Heart left ventricle (tissue), 16 donors: ENCODE measurements around the gene CCR8. TPM values are rescaled to one million over a fixed set of nuclear protein-coding genes. Genes with fewer than 3 reads are reported as not detected.

ENCODE experiments used
- ATAC-seq, 4 donors: fragments of 200-7000 bp; cut with Tn5 transposase; one replicate each; pipeline ENCODE4 v1.9.1; 2020 to 2022; ENCODE audit warnings: moderate library complexity in 4 of 4, mild to moderate bottlenecking in 3 of 4, moderate number of reproducible peaks in 1 of 4
- DNase-seq, 5 donors: peaks; one replicate each; pipeline ENCODE4 v3.0.0-alpha.2; 2020
- H3K27ac ChIP-seq, 12 donors: fragments of 200-600 bp; sonication (generic) in 4 of 12; one replicate each; pipeline versions ENCODE4 v1.5.0 to v1.8.0; 2016 to 2022; ENCODE audit warnings: mild to moderate bottlenecking in 2 of 12
- H3K27me3 ChIP-seq, 9 donors: fragments of 200-600 bp; sonication (generic) in 2 of 9; one replicate each; pipeline versions ENCODE4 v1.5.1 to v1.8.0; 2016 to 2022; ENCODE audit warnings: mild to moderate bottlenecking in 3 of 9
- H3K36me3 ChIP-seq, 9 donors: fragments of 200-600 bp; sonication (generic) in 2 of 9; one replicate each; pipeline versions ENCODE4 v1.5.0 to v1.8.0; 2018 to 2022; ENCODE audit warnings: mild to moderate bottlenecking in 2 of 9
- H3K4me1 ChIP-seq, 12 donors: fragments of 200-600 bp; sonication (generic) in 4 of 12; one replicate each; pipeline versions ENCODE4 v1.5.0 to v1.8.0; 2016 to 2022; ENCODE audit warnings: mild to moderate bottlenecking in 3 of 12
- H3K4me3 ChIP-seq, 12 donors: fragments of 200-600 bp; sonication (generic) in 4 of 12; one replicate each; pipeline versions ENCODE4 v1.5.0 to v1.8.0; 2017 to 2022; ENCODE audit warnings: mild to moderate bottlenecking in 9 of 12, moderate library complexity in 4 of 12
- H3K9me3 ChIP-seq, 12 donors: fragments of 200-600 bp; sonication (generic) in 4 of 12; one replicate each; pipeline versions ENCODE4 v1.5.0 to v1.8.0; 2016 to 2022; ENCODE audit warnings: mild to moderate bottlenecking in 1 of 12
- CTCF ChIP-seq, 12 donors: fragments of 200-600 bp; sonication (generic) in 4 of 12; IDR thresholded peaks; one replicate each; pipeline versions ENCODE4 v1.5.0 to v1.8.0; 2018 to 2022; ENCODE audit warnings: antibody characterized with exemption in 12 of 12, mild to moderate bottlenecking in 5 of 12
- POLR2A ChIP-seq, 2 donors: fragments of 450-650 bp; IDR thresholded peaks; one replicate each; pipeline ENCODE4 v1.6.1; 2017; ENCODE audit warnings: antibody characterized with exemption in 2 of 2, mild to moderate bottlenecking in 2 of 2, moderate library complexity in 2 of 2
- WGBS, 4 donors: extraction: QIAGEN DNeasy Blood & Tissue Kit in 2 of 4; methylation state at CpG; one replicate each; pipeline versions ENCODE4 v1.1.5 to v1.1.7; 2013 to 2018; 5-methylcytosine and 5-hydroxymethylcytosine counted together
- intact Hi-C, 10 donors: fragments of 100-400 bp; cut with DNase I; formaldehyde crosslinking; loops; one replicate each; pipeline versions ENCODE4 v1.11.1 to v1.14.2; 2022
- polyA plus RNA-seq, 2 donors: library from polyadenylated mRNA; stranded (reverse); fragments of 200-250 nt; gene quantifications; one replicate each; pipeline ENCODE4 v1.2.3, GENCODE V29; 2013
- total RNA-seq, 9 donors: library from RNA; depleted of rRNA in 2 of 9; stranded (reverse); fragments of >200 nt in 2 of 9; fragmentation: NEBNext Ultra II Directional in 3 of 9; extraction: Animal tissue kit (Norgen Biotek cat#: 25700) in 3 of 9; gene quantifications; one replicate each; pipeline versions ENCODE4 v1.1.0 to v1.2.4, GENCODE V29; 2016 to 2023
- donor health status: ischemic (EF 13 %, LVEDD 7.1; RV severe dilation, severe dysfunction).
- donor health status: healthy with polysubstance abuse.
- donor health status: DM: no; HTN: yes; CAD: no.
- donor health status: DM: no; HTN: no; CAD: no.
- donor health status: ischemic (EF 25% LVEDD 6.9; RV normal size, moderate dysfunction).
- donor health status: ischemic (EF 25% LVEDD 5.7; RV mildly dilated, moderate dysfunction).
- donor health status: healthy.
- donor health status: DM: yes; HTN: yes; CAD: no.
- donor health status: ischemic (EF 35%, LVEDD 5.7; RV mildly dilated, moderate dysfunction).
- donor health status: nonischemic (EF 11% LVEDD 7.7; RV severe dilation, severe dysfunction).
- donor health status: DM: yes; HTN: yes; CAD: no.
- donor health status: PGD.
- donor health status: ischemic (EF 29% LVEDD 5.4; RV normal size, mild dysfunction).
- donor health status: nonischemic (EF 23%, LVEDD 6.1; RV moderate dilation, normal function).

Gene CCR8
- total and polyA plus RNA-seq, 11 donors = 0.29 TPM; not detected in 10

DNA sequence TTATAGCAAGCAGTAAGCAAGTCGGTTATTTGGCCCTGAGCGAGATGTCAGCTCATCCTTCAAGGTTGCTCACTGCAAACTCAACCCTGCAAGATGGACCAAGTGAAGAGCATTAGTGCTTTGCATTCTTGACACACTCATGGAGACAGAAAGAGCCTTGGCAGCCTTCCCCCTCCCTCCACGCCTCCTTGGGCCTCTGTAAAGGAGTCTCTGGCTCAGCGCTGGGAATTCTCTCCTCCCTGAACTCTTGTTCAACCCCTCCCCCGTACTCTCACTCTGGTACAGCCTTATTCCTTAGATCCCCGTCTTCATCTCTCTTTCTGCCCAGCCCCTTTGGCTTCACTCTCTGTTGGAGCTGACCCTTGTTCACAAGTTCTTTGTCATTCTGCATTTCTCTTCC, 47.5 kb upstream of the CCR8 start:
- intact Hi-C loops = no loop called here
- Histone ChIP-seq H3K9me3 (no peaks in the 10 kb centered on the region), H3K27ac (no peak overlapping the region), H3K27me3 (no peaks in the 10 kb centered on the region), H3K36me3 (no peaks in the 10 kb centered on the region), H3K4me1 (peaks cover 0 to 37% (median 6%) of the 10 kb centered on the region in 12 donors), H3K4me3 (no peak overlapping the region)
- DNase-seq = no peak
- 82 to 90% (median 83%) methylated on average over 6 of the region's 6 CpGs for WGBS, 4 donors
- no peak for ATAC-seq
- no peak for TF ChIP-seq POLR2A (IDR thresholded peaks at IDR 0.05)
- no peak for TF ChIP-seq CTCF (IDR thresholded peaks at IDR 0.05)

DNA sequence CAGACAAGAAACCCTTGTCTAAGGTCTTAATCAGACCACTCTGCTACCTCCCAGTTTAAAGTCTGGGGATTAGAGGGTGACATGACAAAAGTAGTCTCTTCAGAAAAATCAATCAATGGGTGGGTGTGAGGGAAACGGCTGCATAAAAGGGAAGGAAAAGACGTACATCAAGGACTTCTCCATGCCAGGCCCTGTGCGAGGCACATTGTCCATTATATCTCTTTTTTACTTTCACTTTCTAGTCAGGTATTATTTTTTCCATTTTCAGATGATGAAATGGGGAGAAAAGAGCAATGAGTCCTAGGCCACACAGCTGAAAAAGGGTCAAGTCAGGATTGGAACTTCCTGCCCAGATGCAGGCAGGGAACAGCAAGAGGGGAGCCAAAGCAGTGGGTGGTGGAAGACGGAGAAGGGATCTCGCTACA, 45.0 kb upstream of the CCR8 start:
- Histone ChIP-seq H3K9me3 (no peaks in the 10 kb centered on the region), H3K4me1 (peaks cover 0 to 39% (median 6%) of the 10 kb centered on the region in 12 donors), H3K36me3 (no peaks in the 10 kb centered on the region), H3K27ac (no peak overlapping the region), H3K27me3 (no peaks in the 10 kb centered on the region), H3K4me3 (no peak overlapping the region)
- intact Hi-C loops = no loop called here
- WGBS, 4 donors = 49 to 62% (median 56%) methylated on average over 5 of the region's 5 CpGs
- ATAC-seq = peak in 1 of 4 donors; percentile 16
- no peak for TF ChIP-seq POLR2A (IDR thresholded peaks at IDR 0.05)
- no peak for TF ChIP-seq CTCF (IDR thresholded peaks at IDR 0.05)
- DNase-seq = no peak

DNA sequence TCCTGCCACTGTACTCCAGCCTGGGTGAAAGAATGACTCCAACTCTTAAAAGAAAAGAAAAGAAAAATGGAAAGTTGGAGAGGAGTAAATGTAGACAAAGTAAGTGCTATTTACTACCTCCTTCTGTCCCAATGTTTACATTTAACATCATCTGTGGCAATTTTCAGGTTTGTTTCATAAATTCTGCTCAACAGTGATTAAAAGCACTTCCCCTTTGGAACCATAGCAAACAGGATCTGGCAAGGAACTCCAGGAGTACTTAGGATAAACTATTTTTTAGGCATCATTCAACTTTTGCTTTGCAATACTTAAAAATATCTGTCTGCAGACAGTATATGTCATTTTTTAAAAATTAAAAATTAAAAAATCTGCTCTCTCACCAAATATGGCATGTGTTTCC, 44.2 kb upstream of the CCR8 start:
- TF ChIP-seq CTCF (IDR thresholded peaks at IDR 0.05) (no peak), POLR2A (IDR thresholded peaks at IDR 0.05) (no peak)
- H3K4me3 ChIP-seq = no peak overlapping the region
- no peaks in the 10 kb centered on the region for H3K27me3 ChIP-seq

DNA sequence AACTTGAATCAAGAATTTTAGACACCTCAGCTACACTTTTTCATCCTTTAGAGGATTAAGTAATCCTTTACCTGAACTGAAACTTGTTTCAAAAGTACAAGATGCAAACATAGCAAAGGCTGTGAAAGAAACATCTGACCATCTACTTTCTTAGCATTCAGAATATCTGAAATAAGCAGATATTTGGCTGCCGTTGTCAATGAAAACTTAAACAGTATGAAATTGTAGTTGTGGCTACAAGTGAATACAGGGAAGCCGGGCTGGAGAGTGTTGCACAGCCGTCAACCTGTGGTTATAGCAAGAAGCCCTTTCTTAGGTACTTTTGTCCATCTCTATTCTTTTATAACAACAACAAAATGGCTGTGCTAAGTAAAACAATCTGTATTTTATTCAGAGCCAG, 42.7 kb upstream of the CCR8 start:
- no peak for DNase-seq
- Histone ChIP-seq H3K36me3 (no peaks in the 10 kb centered on the region), H3K4me1 (peaks cover 0 to 17% (median 0%) of the 10 kb centered on the region in 12 donors), H3K27ac (no peak overlapping the region), H3K4me3 (no peak overlapping the region), H3K9me3 (no peaks in the 10 kb centered on the region), H3K27me3 (no peaks in the 10 kb centered on the region)
- intact Hi-C loops = loop anchor here in 6 of 10 donors (2.0 to 5.0 kb wide), 6 partner anchors 79 to 179 kb away; partner anchors contain the start of genes XIRP1 (in 3 of the 6), GORASP1 (in 2 of the 6) and TTC21A (in 2 of the 6)
- no peak for ATAC-seq
- TF ChIP-seq POLR2A (IDR thresholded peaks at IDR 0.05) = no peak
- TF ChIP-seq CTCF (IDR thresholded peaks at IDR 0.05) = no peak
- 87 to 93% (median 87%) methylated on average over 3 of the region's 3 CpGs for WGBS, 4 donors

More for the DNA sequence above, 44.2 kb upstream of the CCR8 start:
- DNase-seq (no peak), ATAC-seq (no peak)
- Histone ChIP-seq H3K27ac (no peak overlapping the region), H3K4me1 (peaks cover 0 to 32% (median under 1%) of the 10 kb centered on the region in 12 donors), H3K9me3 (no peaks in the 10 kb centered on the region), H3K36me3 (no peaks in the 10 kb centered on the region)
- intact Hi-C loops = loop anchor here in 5 of 10 donors (5.0 kb wide), 5 partner anchors 78 to 178 kb away; partner anchors contain the start of genes XIRP1 (in 3 of the 5), GORASP1 (in 2 of the 5) and TTC21A (in 2 of the 5)
